Left ventricle myocardium inferior (tissue), 1 donor: ENCODE measurements around the gene NCS1. TPM values are rescaled to one million over a fixed set of nuclear protein-coding genes. Genes with fewer than 3 reads are reported as not detected.

Experiments used
- DNase-seq: peaks from one replicate; pipeline ENCODE4 v3.0.0-alpha.2; 2020
- H3K27ac ChIP-seq: fragments of 200-600 bp; replicated peaks from 2 replicates; pipeline ENCODE4 v1.8.0; 2021
- H3K27me3 ChIP-seq: fragments of 200-600 bp; 2 replicates; pipeline ENCODE4 v1.8.0; 2021; ENCODE audit warnings: low read depth
- H3K36me3 ChIP-seq: fragments of 200-600 bp; 2 replicates; pipeline ENCODE4 v1.8.0; 2021
- H3K4me1 ChIP-seq: fragments of 200-600 bp; 2 replicates; pipeline ENCODE4 v1.8.0; 2021
- H3K4me3 ChIP-seq: fragments of 200-600 bp; 2 replicates; pipeline ENCODE4 v1.8.0; 2021; ENCODE audit warnings: mild to moderate bottlenecking, moderate library complexity
- H3K9me3 ChIP-seq: fragments of 200-600 bp; replicated peaks from 2 replicates; pipeline ENCODE4 v1.8.0; 2021
- intact Hi-C: fragments of 100-400 bp; cut with micrococcal nuclease; formaldehyde crosslinking; loops from one replicate; pipeline ENCODE4 v1.11.0; 2022
- long read RNA-seq: library from polyadenylated mRNA; unstranded; transcript quantifications from one replicate; pipeline ENCODE4 v2.0.0, GENCODE V29; 2021
- total RNA-seq: library from RNA; stranded (reverse); fragmentation: NEBNext Ultra II Directional; extraction: Animal tissue kit (Norgen Biotek cat#: 25700); gene quantifications from one replicate; pipeline ENCODE4 v1.2.1, GENCODE V29; 2021
- TF ChIP-seq, protein P1 (sequence below): fragments of 200-600 bp; IDR thresholded peaks from 2 replicates; pipeline ENCODE4 v1.8.0; 2021; ENCODE audit warnings: antibody characterized with exemption, mild to moderate bottlenecking, borderline replicate concordance
- donor health status: DM: no; HTN: yes; CAD: no; lungs with severe emphysema.

The NCS1 gene
- total RNA-seq, result 6.1 TPM
- long read RNA-seq, full-length matches to known transcripts, result 6 of 7 reads
- long read RNA-seq, partial matches to known transcripts, result 0 of 7 reads
- long read RNA-seq, other reads (novel, unspliced or antisense), result 1 of 7 reads

DNA sequence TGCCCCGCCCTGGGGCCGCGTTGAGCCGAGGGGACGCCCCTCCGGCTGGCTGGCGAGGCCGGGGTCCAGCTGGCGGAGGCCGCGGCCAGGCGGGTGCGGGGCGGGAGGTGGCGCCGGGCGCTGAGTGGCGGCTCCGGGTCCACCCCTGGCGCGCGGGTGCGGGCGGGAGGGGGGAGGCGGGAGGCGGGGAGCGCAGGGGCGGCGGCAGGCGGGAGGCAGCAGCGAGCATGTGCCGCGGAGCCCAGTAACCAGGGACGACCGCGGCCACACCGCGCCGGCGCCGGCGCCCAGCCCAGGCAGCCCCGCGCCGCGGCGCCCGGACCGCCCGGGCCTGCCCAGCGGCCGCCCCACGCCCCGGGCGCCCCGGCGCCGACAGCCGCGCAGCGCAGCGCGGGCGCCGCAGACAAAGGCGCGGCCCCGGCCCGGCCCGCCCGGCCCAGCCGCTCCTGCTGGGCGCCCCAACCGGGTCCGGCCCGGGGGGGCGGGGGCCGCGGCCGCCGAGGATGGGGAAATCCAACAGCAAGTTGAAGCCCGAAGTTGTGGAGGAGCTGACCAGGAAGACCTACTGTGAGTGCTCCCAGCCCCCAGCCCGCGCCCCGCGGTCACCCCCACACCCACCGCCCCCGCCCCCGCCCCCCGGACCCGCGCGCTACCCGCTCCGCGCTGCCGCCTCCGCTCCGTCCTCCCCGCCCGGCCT lies at the start of gene NCS1:
TSS of gene NCS1 (plus strand) at position 244 of the 697 bp plus-strand sequence. CDS start at position 504, 260 bp downstream.
- H3K27me3 ChIP-seq, result peaks cover 17% of the 10 kb centered on the region
- peak within 1 kb of the TSS; percentile 8 for H3K27ac ChIP-seq
- peak; percentile 79 for DNase-seq
- H3K4me3 ChIP-seq, result peak within 1 kb of the TSS; percentile 69
- TF ChIP-seq, protein P1, sequence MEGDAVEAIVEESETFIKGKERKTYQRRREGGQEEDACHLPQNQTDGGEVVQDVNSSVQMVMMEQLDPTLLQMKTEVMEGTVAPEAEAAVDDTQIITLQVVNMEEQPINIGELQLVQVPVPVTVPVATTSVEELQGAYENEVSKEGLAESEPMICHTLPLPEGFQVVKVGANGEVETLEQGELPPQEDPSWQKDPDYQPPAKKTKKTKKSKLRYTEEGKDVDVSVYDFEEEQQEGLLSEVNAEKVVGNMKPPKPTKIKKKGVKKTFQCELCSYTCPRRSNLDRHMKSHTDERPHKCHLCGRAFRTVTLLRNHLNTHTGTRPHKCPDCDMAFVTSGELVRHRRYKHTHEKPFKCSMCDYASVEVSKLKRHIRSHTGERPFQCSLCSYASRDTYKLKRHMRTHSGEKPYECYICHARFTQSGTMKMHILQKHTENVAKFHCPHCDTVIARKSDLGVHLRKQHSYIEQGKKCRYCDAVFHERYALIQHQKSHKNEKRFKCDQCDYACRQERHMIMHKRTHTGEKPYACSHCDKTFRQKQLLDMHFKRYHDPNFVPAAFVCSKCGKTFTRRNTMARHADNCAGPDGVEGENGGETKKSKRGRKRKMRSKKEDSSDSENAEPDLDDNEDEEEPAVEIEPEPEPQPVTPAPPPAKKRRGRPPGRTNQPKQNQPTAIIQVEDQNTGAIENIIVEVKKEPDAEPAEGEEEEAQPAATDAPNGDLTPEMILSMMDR, result no peak
- no peaks in the 10 kb centered on the region for H3K9me3 ChIP-seq
- no peaks in the 10 kb centered on the region for H3K36me3 ChIP-seq
- intact Hi-C loops, result no loop called here
- H3K4me1 ChIP-seq, result peaks cover 16% of the 10 kb centered on the region

DNA sequence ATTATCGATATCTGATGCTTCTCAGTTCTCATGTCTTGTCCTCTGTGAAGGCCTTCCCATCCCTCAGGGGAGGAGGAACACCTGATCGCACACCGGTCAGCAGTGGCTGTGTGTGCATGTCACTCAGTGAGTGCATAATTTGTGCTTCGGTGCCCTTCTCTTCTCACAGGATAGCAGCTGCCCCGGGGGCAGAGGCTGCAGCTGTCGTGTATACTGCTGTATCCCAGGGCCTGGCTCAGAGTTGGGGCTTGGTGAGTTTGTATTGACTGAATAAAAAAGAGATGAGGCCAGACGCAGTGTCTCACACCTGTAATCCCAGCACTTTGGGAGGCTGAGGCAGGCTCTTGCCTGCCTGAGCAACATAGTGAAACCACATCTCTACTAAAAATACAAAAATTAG lies 49.7 kb upstream of the NCS1 start:
- TF ChIP-seq, protein P1, result no peak
- H3K27ac ChIP-seq, result no peak overlapping the region
- peaks cover 11% of the 10 kb centered on the region for H3K4me1 ChIP-seq
- no peaks in the 10 kb centered on the region for H3K27me3 ChIP-seq
- no peak overlapping the region for H3K4me3 ChIP-seq
- H3K9me3 ChIP-seq, result no peaks in the 10 kb centered on the region
- peaks cover 63% of the 10 kb centered on the region for H3K36me3 ChIP-seq
- intact Hi-C loops, result no loop called here
- DNase-seq, result no peak

DNA sequence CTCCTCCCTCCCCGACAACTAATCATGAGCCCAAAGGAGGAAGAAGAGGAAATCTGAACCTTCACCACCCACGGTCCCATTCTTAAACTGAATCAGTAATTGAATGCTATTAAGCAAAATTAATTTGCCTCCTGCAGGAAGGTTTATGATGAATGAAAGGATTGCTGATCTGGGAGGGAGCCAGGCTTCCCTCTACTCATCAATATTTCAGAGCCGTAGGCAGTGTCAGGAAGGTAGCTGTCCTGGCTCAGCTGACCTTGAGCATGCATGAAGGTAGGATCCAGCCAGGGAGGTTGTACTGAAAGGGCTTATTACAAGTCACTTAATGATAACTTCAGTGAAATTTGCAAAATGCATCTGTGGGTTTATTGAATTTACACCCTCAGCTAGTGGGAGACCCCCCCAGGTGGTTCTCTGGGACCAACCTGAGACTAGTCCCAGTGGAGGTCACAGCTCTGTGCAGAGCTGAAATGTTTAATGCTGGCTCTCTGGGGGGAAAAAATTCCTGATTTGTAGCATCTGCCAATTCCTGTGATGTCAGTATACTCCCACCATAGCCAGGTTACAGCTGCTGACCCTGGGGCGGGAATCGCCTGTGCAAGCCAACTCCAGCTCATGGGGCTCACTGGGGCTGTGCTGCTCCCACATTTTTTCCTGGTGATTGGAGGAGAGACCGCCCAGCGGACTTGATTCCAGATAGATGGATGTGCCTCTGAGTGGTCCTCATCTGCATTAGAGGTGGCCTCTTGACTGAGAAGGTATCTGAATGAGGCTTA lies 47.9 kb upstream of the NCS1 start:
- no peaks in the 10 kb centered on the region for H3K27me3 ChIP-seq
- H3K9me3 ChIP-seq, result no peaks in the 10 kb centered on the region
- peaks cover 70% of the 10 kb centered on the region for H3K36me3 ChIP-seq
- peaks cover 14% of the 10 kb centered on the region for H3K4me1 ChIP-seq
- H3K27ac ChIP-seq, result no peak overlapping the region
- no peak for DNase-seq
- intact Hi-C loops, result no loop called here
- no peak overlapping the region for H3K4me3 ChIP-seq
- TF ChIP-seq, protein P1, result no peak

GRCh38 chr9:130126721-130127433 lies 45.3 kb upstream of the NCS1 start:
- Histone ChIP-seq H3K9me3 (no peaks in the 10 kb centered on the region), H3K27ac (no peak overlapping the region), H3K27me3 (no peaks in the 10 kb centered on the region), H3K36me3 (peaks cover 69% of the 10 kb centered on the region), H3K4me1 (peaks cover 18% of the 10 kb centered on the region), H3K4me3 (no peak overlapping the region)
- TF ChIP-seq, protein P1, result no peak
- DNase-seq, result no peak
- intact Hi-C loops, result no loop called here

DNA sequence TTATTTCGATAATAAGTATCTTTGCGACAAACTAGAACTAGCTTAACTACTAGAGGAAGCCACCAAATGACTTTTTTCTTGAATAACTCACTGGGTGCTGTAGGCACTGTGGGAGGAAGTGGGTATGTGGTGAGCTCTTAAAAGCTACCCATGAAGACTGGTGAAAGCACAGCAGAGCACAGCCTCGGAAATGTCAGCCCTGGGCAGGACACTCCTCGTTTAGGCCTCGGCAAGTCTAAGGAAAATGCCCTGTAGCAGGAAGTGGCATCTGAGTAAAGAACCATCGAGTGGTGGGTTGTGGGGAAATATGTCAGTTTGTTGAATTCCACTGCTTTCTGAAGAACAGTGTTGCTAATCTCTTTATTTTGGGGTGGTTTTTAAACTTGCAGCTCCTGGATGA lies 44.0 kb upstream of the NCS1 start:
- H3K27me3 ChIP-seq, result no peaks in the 10 kb centered on the region
- H3K9me3 ChIP-seq, result no peaks in the 10 kb centered on the region
- H3K4me1 ChIP-seq, result peaks cover 18% of the 10 kb centered on the region
- no peak for DNase-seq
- H3K27ac ChIP-seq, result peak overlapping the region; percentile 60
- H3K4me3 ChIP-seq, result no peak overlapping the region
- peaks cover 66% of the 10 kb centered on the region for H3K36me3 ChIP-seq
- intact Hi-C loops, result no loop called here
- TF ChIP-seq, protein P1, result no peak
